Hepatocyte (in vitro differentiated cells): Measurements from ENCODE around the gene DAP. TPM values are rescaled to one million over a fixed set of nuclear protein-coding genes. Genes with fewer than 3 reads are reported as not detected.

Experiments used
- DNase-seq: peaks from one replicate; pipeline ENCODE4 v3.0.0-alpha.2; 2016; ENCODE audit warnings: low spot score
- H2AFZ ChIP-seq: fragments of 200-600 bp; sonication (generic); 2 replicates; pipeline ENCODE4 v1.6.0; 2016; ENCODE audit warnings: antibody characterized with exemption, mild to moderate bottlenecking
- H3K27ac ChIP-seq: fragments of 200-600 bp; sonication (generic); 2 replicates; pipeline ENCODE4 v1.5.1; 2016; ENCODE audit warnings: mild to moderate bottlenecking
- H3K27me3 ChIP-seq: fragments of 200-600 bp; sonication (generic); 2 replicates; pipeline ENCODE4 v1.6.1; 2016
- H3K36me3 ChIP-seq: fragments of 200-600 bp; sonication (generic); replicated peaks from 2 replicates; pipeline ENCODE4 v1.5.1; 2016; ENCODE audit warnings: low read depth; ENCODE audit not compliant: insufficient read depth
- H3K4me1 ChIP-seq: fragments of 200-600 bp; sonication (generic); 2 replicates; pipeline ENCODE4 v1.5.1; 2016; ENCODE audit warnings: mild to moderate bottlenecking, moderate library complexity; ENCODE audit not compliant: insufficient read depth
- H3K4me2 ChIP-seq: fragments of 200-600 bp; sonication (generic); 2 replicates; pipeline ENCODE4 v1.6.0; 2016
- H3K4me3 ChIP-seq: fragments of 200-600 bp; sonication (generic); 2 replicates; pipeline ENCODE4 v1.5.1; 2016; ENCODE audit warnings: mild to moderate bottlenecking
- H3K79me2 ChIP-seq: fragments of 200-600 bp; sonication (generic); 2 replicates; pipeline ENCODE4 v1.6.0; 2017; ENCODE audit warnings: mild to moderate bottlenecking
- H3K9me2 ChIP-seq: fragments of 200-600 bp; sonication (generic); replicated peaks from 2 replicates; pipeline ENCODE4 v1.6.0; 2017; ENCODE audit warnings: mild to moderate bottlenecking; ENCODE audit not compliant: insufficient read depth
- H3K9me3 ChIP-seq: fragments of 200-600 bp; sonication (generic); 2 replicates; pipeline ENCODE4 v1.5.1; 2016; ENCODE audit warnings: low read depth, mild to moderate bottlenecking
- H4K20me1 ChIP-seq: fragments of 200-600 bp; sonication (generic); 2 replicates; pipeline ENCODE4 v1.6.0; 2016; ENCODE audit warnings: mild to moderate bottlenecking; ENCODE audit not compliant: insufficient read depth, poor library complexity, severe bottlenecking
- EZH2 ChIP-seq: fragments of 200-600 bp; sonication (generic); IDR thresholded peaks from 2 replicates; pipeline ENCODE4 v1.6.1; 2016; ENCODE audit warnings: antibody characterized with exemption, mild to moderate bottlenecking, borderline replicate concordance
- EZH2phosphoT487 ChIP-seq: fragments of 200-600 bp; sonication (generic); IDR thresholded peaks from one replicate; pipeline ENCODE4 v1.6.1; 2018; ENCODE audit warnings: antibody characterized with exemption, mild to moderate bottlenecking, low read depth, moderate library complexity; ENCODE audit not compliant: unreplicated experiment, severe bottlenecking
- WGBS: methylation state at CpG from one replicate; pipeline ENCODE4 v1.1.6; 2016; ENCODE audit warnings: low lambda C conversion rate; ENCODE audit errors: missing lambda C conversion rate; 5-methylcytosine and 5-hydroxymethylcytosine counted together
- polyA plus RNA-seq: library from polyadenylated mRNA; unstranded; fragments of >200 nt; fragmentation: Nextera tagmentation; extraction: Ambion mirVana; gene quantifications from 2 replicates; pipeline ENCODE4 v1.2.1, GENCODE V29; 2016
- total RNA-seq: library from RNA; depleted of rRNA; stranded (reverse); fragments of >200 nt; gene quantifications from 2 replicates; pipeline ENCODE4 v1.2.3, GENCODE V29; 2014
- TF ChIP-seq, protein P1 (sequence below): fragments of 200-600 bp; sonication (generic); IDR thresholded peaks from 2 replicates; pipeline ENCODE4 v1.5.1; 2016; ENCODE audit warnings: antibody characterized with exemption, mild to moderate bottlenecking; ENCODE audit not compliant: poor library complexity

DAP gene
- total and polyA plus RNA-seq, 2 experiments from 2014 or later = 74.8 to 196 TPM

DNA sequence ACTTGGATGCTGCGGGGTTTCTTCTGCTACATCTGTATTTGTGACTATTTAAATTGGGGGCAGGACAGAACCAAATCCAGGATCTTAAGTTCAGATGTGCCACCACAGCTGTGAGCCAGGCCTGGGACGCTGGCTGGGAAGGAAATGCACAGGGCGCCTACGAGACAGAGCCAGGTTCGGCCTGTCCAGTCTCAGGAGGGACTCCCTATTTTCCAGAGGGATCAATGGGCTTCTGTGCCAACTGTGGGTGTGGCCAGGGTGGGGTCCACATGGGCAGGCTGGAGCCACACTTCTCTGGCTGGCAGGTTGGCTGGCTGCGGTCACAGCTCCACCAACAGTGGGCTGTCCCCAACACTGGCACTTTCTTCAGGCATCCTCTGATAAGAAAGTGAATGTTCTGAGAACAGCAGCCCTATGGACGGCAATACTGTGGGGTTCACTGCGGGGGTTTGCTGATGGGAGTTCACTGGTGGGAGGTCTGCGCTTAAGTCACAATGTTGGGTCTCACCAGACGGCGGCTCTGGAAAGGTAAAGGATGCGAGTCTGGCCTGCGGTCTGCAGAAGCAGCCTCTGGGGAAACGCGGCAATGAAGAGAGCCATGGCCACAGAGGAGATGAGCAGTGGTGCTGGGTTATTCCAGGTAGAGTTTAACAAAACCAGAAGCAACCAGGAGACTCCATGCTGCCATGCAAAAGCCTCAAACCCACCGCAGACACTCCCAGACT is 78.1 kb downstream of the DAP start:
- no peak for TF ChIP-seq EZH2phosphoT487
- TF ChIP-seq, protein P1, sequence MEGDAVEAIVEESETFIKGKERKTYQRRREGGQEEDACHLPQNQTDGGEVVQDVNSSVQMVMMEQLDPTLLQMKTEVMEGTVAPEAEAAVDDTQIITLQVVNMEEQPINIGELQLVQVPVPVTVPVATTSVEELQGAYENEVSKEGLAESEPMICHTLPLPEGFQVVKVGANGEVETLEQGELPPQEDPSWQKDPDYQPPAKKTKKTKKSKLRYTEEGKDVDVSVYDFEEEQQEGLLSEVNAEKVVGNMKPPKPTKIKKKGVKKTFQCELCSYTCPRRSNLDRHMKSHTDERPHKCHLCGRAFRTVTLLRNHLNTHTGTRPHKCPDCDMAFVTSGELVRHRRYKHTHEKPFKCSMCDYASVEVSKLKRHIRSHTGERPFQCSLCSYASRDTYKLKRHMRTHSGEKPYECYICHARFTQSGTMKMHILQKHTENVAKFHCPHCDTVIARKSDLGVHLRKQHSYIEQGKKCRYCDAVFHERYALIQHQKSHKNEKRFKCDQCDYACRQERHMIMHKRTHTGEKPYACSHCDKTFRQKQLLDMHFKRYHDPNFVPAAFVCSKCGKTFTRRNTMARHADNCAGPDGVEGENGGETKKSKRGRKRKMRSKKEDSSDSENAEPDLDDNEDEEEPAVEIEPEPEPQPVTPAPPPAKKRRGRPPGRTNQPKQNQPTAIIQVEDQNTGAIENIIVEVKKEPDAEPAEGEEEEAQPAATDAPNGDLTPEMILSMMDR = no peak
- no peak for TF ChIP-seq EZH2
- Histone ChIP-seq H3K4me3 (no peak overlapping the region), H3K36me3 (no peaks in the 10 kb centered on the region), H3K4me1 (no peaks in the 10 kb centered on the region), H2AFZ (no peak overlapping the region), H3K4me2 (no peak overlapping the region), H3K9me3 (no peaks in the 10 kb centered on the region), H3K27me3 (no peaks in the 10 kb centered on the region), H3K79me2 (peaks cover 7% of the 10 kb centered on the region), H3K27ac (no peak overlapping the region), H3K9me2 (no peaks in the 10 kb centered on the region), H4K20me1 (peaks cover 7% of the 10 kb centered on the region)
- DNase-seq = no peak
- WGBS = 96% methylated on average over 16 of the region's 16 CpGs

DNA sequence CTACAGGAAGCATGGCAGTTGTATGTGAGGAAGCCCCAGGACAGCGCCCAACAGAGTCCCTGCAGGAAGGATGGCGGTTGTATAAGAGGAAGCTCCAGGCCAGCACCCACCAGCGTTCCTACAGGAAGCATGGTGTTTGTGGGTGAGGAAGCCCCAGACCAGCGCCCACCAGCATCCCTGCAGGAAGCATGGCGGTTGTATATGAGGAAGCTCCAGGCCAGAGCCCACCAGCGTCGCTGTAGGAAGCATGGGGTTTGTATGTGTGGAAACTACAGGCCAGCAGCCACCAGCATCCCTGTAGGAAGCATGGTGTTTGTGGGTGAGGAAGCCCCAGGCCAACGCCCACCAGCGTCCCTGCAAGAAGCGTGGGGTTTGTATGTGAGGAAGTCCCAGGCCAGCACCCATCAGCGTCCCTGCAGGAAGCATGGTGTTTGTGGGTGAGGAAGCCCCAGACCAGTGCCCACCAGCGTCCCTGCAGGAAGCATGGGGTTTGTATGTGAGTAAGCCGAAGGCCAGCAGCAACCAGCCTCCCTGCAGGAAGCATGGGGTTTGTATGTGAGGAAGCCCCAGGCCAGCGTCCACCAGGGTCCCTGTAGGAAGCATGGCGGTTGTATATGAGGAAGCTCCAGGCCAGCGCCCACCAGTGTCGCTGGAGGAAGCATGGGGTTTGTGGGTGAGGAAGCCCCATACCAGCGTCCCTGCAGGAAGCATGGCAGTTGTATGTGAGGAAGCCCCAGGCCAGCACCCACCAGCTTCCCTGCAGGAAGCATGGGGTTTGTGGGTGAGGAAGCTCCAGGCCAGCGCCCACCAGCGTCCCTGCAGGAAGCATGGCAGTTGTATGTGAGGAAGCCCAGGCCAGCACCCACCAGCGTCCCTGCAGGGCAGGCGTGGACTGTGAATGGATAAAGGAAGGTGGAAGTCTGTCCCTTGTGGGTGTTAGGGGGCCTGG is 79.0 kb downstream of the DAP start:
- H3K27ac ChIP-seq = no peak overlapping the region
- 97% methylated on average over 22 of the region's 22 CpGs for WGBS
- no peaks in the 10 kb centered on the region for H3K9me3 ChIP-seq
- no peaks in the 10 kb centered on the region for H3K27me3 ChIP-seq
- H2AFZ ChIP-seq = no peak overlapping the region
- H3K4me3 ChIP-seq = no peak overlapping the region
- no peaks in the 10 kb centered on the region for H3K4me1 ChIP-seq
- H3K36me3 ChIP-seq = no peaks in the 10 kb centered on the region
- H3K9me2 ChIP-seq = no peaks in the 10 kb centered on the region
- H4K20me1 ChIP-seq = peaks cover 7% of the 10 kb centered on the region
- peaks cover 6% of the 10 kb centered on the region for H3K79me2 ChIP-seq
- DNase-seq = no peak
- TF ChIP-seq EZH2 = no peak
- TF ChIP-seq EZH2phosphoT487 = no peak
- TF ChIP-seq, protein P1 = no peak
- no peak overlapping the region for H3K4me2 ChIP-seq

DNA sequence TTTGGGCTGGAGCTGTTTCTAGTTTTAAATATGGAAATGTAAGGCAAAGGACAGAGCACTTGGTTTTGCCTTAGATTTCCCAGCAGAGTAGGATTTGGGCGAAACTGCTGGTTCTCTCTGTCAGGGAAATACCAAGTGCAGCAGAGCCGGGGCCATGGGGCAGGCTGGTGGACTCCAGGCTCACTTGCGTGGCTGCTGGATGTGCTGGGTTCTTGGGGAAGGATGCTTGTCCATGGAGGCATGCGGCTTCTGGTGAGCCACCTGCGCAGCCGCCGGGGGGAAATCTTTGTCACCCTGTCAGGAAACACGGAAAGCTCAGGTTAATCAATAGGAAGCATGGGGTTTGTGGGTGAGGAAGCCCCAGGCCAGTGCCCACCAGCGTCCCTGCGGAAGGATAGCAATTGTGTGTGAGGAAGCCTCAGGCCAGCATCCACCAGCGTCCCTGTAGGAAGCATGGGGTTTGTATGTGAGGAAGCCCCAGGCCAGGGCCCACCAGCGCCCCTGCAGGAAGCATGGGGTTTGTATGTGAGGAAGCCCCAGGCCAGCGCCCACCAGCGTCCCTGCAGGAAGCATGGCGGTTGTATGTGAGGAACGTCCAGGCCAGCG is 80.1 kb downstream of the DAP start:
- Histone ChIP-seq H3K9me3 (no peaks in the 10 kb centered on the region), H3K4me3 (no peak overlapping the region), H3K9me2 (no peaks in the 10 kb centered on the region), H4K20me1 (peaks cover 7% of the 10 kb centered on the region), H3K79me2 (no peaks in the 10 kb centered on the region), H3K36me3 (no peaks in the 10 kb centered on the region), H3K4me2 (no peak overlapping the region), H2AFZ (no peak overlapping the region), H3K27ac (no peak overlapping the region), H3K4me1 (no peaks in the 10 kb centered on the region), H3K27me3 (no peaks in the 10 kb centered on the region)
- no peak for DNase-seq
- 94% methylated on average over 17 of the region's 17 CpGs for WGBS
- TF ChIP-seq, protein P1 = no peak
- TF ChIP-seq EZH2phosphoT487 = no peak
- no peak for TF ChIP-seq EZH2
